ENCODE results near the gene UBR3. TPM values are rescaled to one million over a fixed set of nuclear protein-coding genes. Genes with fewer than 3 reads are reported as not detected.

UBR3 gene
- total and polyA plus RNA-seq, 2 of the 4 experiments (the other 2 are of a cell fraction) = 10.0 to 33.9 TPM

DNA sequence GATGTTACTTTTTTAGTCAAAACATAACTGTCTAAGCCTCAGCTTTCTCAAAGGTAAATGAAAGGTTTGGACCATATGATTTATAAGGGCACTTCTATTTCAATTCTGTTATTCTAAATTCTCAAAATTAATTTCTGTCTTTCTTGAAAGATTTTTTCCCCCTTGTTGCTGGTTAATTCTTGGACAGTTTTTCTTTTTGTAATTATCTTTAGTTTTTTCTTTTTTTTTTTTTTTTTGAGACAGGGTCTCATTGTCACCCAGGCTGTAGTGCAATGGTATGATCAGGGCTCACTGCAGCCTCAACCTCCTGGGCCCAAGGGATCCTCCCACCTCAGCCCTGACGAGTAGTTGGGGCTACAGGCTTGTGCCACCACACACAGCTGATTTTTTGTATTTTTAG lies 229.6 kb downstream of the UBR3 start:
- H4K91ac ChIP-seq (ENCODE audit: insufficient read depth, low read depth, low read length) = no peak overlapping the region
- H4K20me1 ChIP-seq (ENCODE audit: insufficient read depth, low read length) = no peaks in the 10 kb centered on the region
- H3K36me3 ChIP-seq (ENCODE audit: control insufficient read depth, insufficient read depth, low read length) = 0 out of 2 replicates have a peak, but pooled peaks cover 4% of the 10 kb centered on the region
- no peak overlapping the region for H3K14ac ChIP-seq (replicated peaks; ENCODE audit: low read depth, low read length)
- H4K5ac ChIP-seq (ENCODE audit: low read depth, low read length) = no peak overlapping the region
- no CpG with 5 or more reads among the region's 1 CpG for WGBS, 2 experiments (ENCODE audit: extremely low coverage in 2 of 2, insufficient read length in 1 of 2)
- ATAC-seq (ENCODE audit: low read depth) (no peak), DNase-seq (no peak)
- no peaks in the 10 kb centered on the region for H3K9me3 ChIP-seq (ENCODE audit: control insufficient read depth, insufficient read depth, low read length)
- CTCF ChIA-PET = no interaction called here
- H3K9ac ChIP-seq (ENCODE audit: low read depth, low read length) = no peak overlapping the region
- H3K9me1 ChIP-seq (ENCODE audit: insufficient read depth, low read length) = no peaks in the 10 kb centered on the region; the same call in 1 of the 2 replicates
- in situ Hi-C loops (cut with MboI; ENCODE audit: low sequenced_read_pairs) (no loop called here), intact Hi-C loops (cut with micrococcal nuclease) (no loop called here), dilution Hi-C loops (cut with HindIII; ENCODE audit: low sequenced_read_pairs, unreplicated experiment) (no loop called here)
- H2AK9ac ChIP-seq (replicated peaks; ENCODE audit: low read depth, low read length, poor library complexity) = no peak overlapping the region
- no peak overlapping the region for H2BK20ac ChIP-seq (ENCODE audit: low read depth, low read length)
- no peaks in the 10 kb centered on the region for H3K27me3 ChIP-seq (ENCODE audit: control insufficient read depth, insufficient read depth, low read length)
- no peak overlapping the region for H2BK5ac ChIP-seq (ENCODE audit: low read depth, low read length, poor library complexity, severe bottlenecking)
- no peak for TF ChIP-seq CTCF (conservative IDR thresholded peaks at IDR 0.05; ENCODE audit: low read depth, low read length)
- no peak for TF ChIP-seq ELK1 (IDR thresholded peaks at IDR 0.05; ENCODE audit: borderline replicate concordance, low read depth, low read length)
- no peak for TF ChIP-seq RAD21 (IDR thresholded peaks at IDR 0.05; ENCODE audit: low read length)
- BruUV-seq (replicated peaks) = no TSS peak
- H3K4ac ChIP-seq (ENCODE audit: low read depth, low read length) = no peak overlapping the region
- no peak overlapping the region for H3K4me2 ChIP-seq (ENCODE audit: low read depth, low read length)
- H2AFZ ChIP-seq (replicated peaks; ENCODE audit: low read length, poor library complexity) = no peak overlapping the region
- H3K4me1 ChIP-seq (ENCODE audit: control insufficient read depth, insufficient read depth, low read length) = no peaks in the 10 kb centered on the region
- no peak overlapping the region for H2BK120ac ChIP-seq (ENCODE audit: low read depth, low read length)
- no peak overlapping the region for H3K18ac ChIP-seq (ENCODE audit: low read depth, low read length)
- H3K56ac ChIP-seq (ENCODE audit: extremely low read depth, insufficient read depth, low read length) = no peak overlapping the region
- no peak overlapping the region for H4K8ac ChIP-seq (ENCODE audit: low read depth in 2 of 2, low read length in 2 of 2)
- no peaks in the 10 kb centered on the region for H3K79me1 ChIP-seq (ENCODE audit: low read depth in 1 of 2, low read length in 2 of 2)
- POLR2A ChIA-PET (ENCODE audit: unreplicated experiment) = interaction anchor here (0.6 kb wide), 1 partner anchor 301 kb away, joined by 6 read pairs; no protein-coding TSS in a partner anchor
- no peak overlapping the region for H3K23ac ChIP-seq (ENCODE audit: low read depth, low read length)
- no peak overlapping the region for H3K4me3 ChIP-seq (ENCODE audit: insufficient read depth, low read depth, low read length)
- no peak overlapping the region for H3K27ac ChIP-seq (ENCODE audit: insufficient read depth, low read length)
- no peak overlapping the region for H2AK5ac ChIP-seq (ENCODE audit: low read depth, low read length)
- no peak overlapping the region for H2BK15ac ChIP-seq (ENCODE audit: low read depth, low read length)
